GM23338 (cell line): ENCODE measurements around the gene SRPK1. TPM values are rescaled to one million over a fixed set of nuclear protein-coding genes. Genes with fewer than 3 reads are reported as not detected.

Experiments used
- CTCF ChIP-seq, 2 experiments: fragments of 200-600 bp in 1 of 2; sonication (generic) in 1 of 2; conservative IDR thresholded peaks; 2 replicates each; pipeline versions ENCODE4 v1.5.1 to v1.6.1; 2016 to 2017; ENCODE audit warnings: antibody characterized with exemption in 2 of 2, low read depth in 2 of 2, mild to moderate bottlenecking in 2 of 2, moderate library complexity in 1 of 2
- ETS1 ChIP-seq: IDR thresholded peaks from 2 replicates; pipeline ENCODE4 v1.6.1; 2016; ENCODE audit warnings: antibody characterized with exemption
- EZH2 ChIP-seq: fragments of 200-600 bp; sonication (generic); IDR thresholded peaks from one replicate; pipeline ENCODE4 v1.8.0; 2017; ENCODE audit warnings: antibody characterized with exemption, mild to moderate bottlenecking, low read depth; ENCODE audit not compliant: unreplicated experiment
- JUNB ChIP-seq: IDR thresholded peaks from one replicate; pipeline ENCODE4 v1.6.1; 2016; ENCODE audit warnings: antibody characterized with exemption; ENCODE audit not compliant: unreplicated experiment
- NANOG ChIP-seq: IDR thresholded peaks from 2 replicates; pipeline ENCODE4 v1.6.1; 2016; ENCODE audit warnings: antibody characterized with exemption, borderline replicate concordance
- POLR2AphosphoS5 ChIP-seq: IDR thresholded peaks from 2 replicates; pipeline ENCODE4 v1.6.1; 2016; ENCODE audit warnings: antibody characterized with exemption, low read depth
- REST ChIP-seq: IDR thresholded peaks from one replicate; pipeline ENCODE4 v1.6.1; 2018; ENCODE audit warnings: antibody characterized with exemption; ENCODE audit not compliant: unreplicated experiment
- STAT1 ChIP-seq: IDR thresholded peaks from one replicate; pipeline ENCODE4 v1.6.1; 2016; ENCODE audit warnings: antibody characterized with exemption; ENCODE audit not compliant: unreplicated experiment
- ZNF114 ChIP-seq: fragments of 250-450 bp; sonication (Bioruptor Pico); IDR thresholded peaks from 2 replicates; pipeline ENCODE4 v1.5.0; 2020; ENCODE audit warnings: mild to moderate bottlenecking, moderate library complexity
- ZNF331 ChIP-seq: fragments of 250-450 bp; sonication (Bioruptor Pico); IDR thresholded peaks from 2 replicates; pipeline ENCODE4 v1.5.0; 2020; ENCODE audit warnings: low read depth, mild to moderate bottlenecking, moderate library complexity
- ZNF462 ChIP-seq: fragments of 250-450 bp; sonication (Bioruptor Pico); IDR thresholded peaks from 2 replicates; pipeline ENCODE4 v1.5.0; 2020; ENCODE audit warnings: mild to moderate bottlenecking, moderate library complexity
- polyA plus RNA-seq: library from polyadenylated mRNA; unstranded; fragments of >200 nt; fragmentation: Nextera tagmentation; extraction: Ambion mirVana; gene quantifications from 2 replicates; pipeline ENCODE4 v1.2.1, GENCODE V29; 2016
- total RNA-seq: library from RNA; depleted of rRNA; stranded (reverse); fragments of >200 nt; shearing (Covaris generic); gene quantifications from 2 replicates; pipeline ENCODE4 v1.2.3, GENCODE V29; 2014

SRPK1 gene
- total and polyA plus RNA-seq, 2 experiments from 2014 or later: 175 to 202 TPM

- TF ChIP-seq ZNF462 (CRISPR knock-in tag) (no peak), REST (no peak), ZNF331 (CRISPR knock-in tag) (no peak), CTCF (conservative IDR thresholded peaks at IDR 0.05; ENCODE audit: low read depth in 2 of 2) (no peak), ZNF114 (no peak), JUNB (no peak), NANOG (no peak), ETS1 (no peak), POLR2AphosphoS5 (no peak), STAT1 (no peak), EZH2 (no peak)
Measured at GRCh38 chr6:35787266-35788218, 133.4 kb downstream of the SRPK1 start (continued).
